AG04450 (cell line): ENCODE data around the gene ZNF350. TPM values are rescaled to one million over a fixed set of nuclear protein-coding genes. Genes with fewer than 3 reads are reported as not detected.
"Not testable (repeated sequence)": the region's sequence is repeated elsewhere in the genome, so short reads cannot be mapped to it uniquely, and the experiment has no call there.

Source experiments
- CTCF ChIA-PET: fragments of 300-600, 350-600 bp; formaldehyde crosslinking; extraction: SDS; loops from one replicate; lab custom pipeline; 2022; ENCODE audit warnings: antibody characterized with exemption, inconsistent platforms; lab: Charles Lee
- POLR2A ChIA-PET: fragments of 350-600 bp; formaldehyde crosslinking; extraction: SDS; loops from one replicate; lab custom pipeline; 2021; ENCODE audit warnings: antibody characterized with exemption, inconsistent platforms; lab: Yijun Ruan, JAX
- DNase-seq: peaks from one replicate; pipeline ENCODE4 v3.0.0-alpha.2; 2011; ENCODE audit warnings: low read depth, low spot score
- H3K27ac ChIP-seq: one replicate; pipeline ENCODE4 v1.5.1; 2012; ENCODE audit warnings: low read depth, low read length, control low read depth
- H3K27me3 ChIP-seq: one replicate; pipeline ENCODE4 v1.6.0; 2012; ENCODE audit warnings: low read length; ENCODE audit not compliant: control insufficient read depth, insufficient read depth
- H3K4me3 ChIP-seq: 2 replicates; pipeline ENCODE4 v1.5.1; 2011; ENCODE audit warnings: mild to moderate bottlenecking, low read depth, low read length, control low read depth
- H3K9me3 ChIP-seq: 2 replicates; pipeline ENCODE4 v1.5.1; 2012; ENCODE audit warnings: low read length; ENCODE audit not compliant: control insufficient read depth, insufficient read depth
- polyA minus RNA-seq: library from RNA; depleted of rRNA, polyadenylated mRNA; stranded (reverse); fragments of >200 nt; gene quantifications from 2 replicates; pipeline ENCODE4 v1.2.3, GENCODE V29; 2011; rRNA and poly(A)+ RNA removed
- polyA plus RNA-seq: library from polyadenylated mRNA; depleted of rRNA; stranded (reverse); fragments of >200 nt; gene quantifications from 2 replicates; pipeline ENCODE4 v1.2.3, GENCODE V29; 2011; rRNA removed
- TF ChIP-seq, protein P1 (sequence below): IDR thresholded peaks from 2 replicates; pipeline ENCODE4 v1.5.1; 2011; ENCODE audit warnings: low read depth, low read length, control low read depth, inconsistent platforms

The ZNF350 gene
- polyA plus RNA-seq (7.6 and 9.4 TPM in 2 replicates), polyA minus RNA-seq (11.9 and 12.9 TPM in 2 replicates)

GRCh38 chr19:51986309-51987291, at the start of gene ZNF350:
TSS of gene ZNF350 (minus strand) at chr19:51986840. CDS start at chr19:51974360, 12,480 bp downstream.
- TF ChIP-seq, protein P1, sequence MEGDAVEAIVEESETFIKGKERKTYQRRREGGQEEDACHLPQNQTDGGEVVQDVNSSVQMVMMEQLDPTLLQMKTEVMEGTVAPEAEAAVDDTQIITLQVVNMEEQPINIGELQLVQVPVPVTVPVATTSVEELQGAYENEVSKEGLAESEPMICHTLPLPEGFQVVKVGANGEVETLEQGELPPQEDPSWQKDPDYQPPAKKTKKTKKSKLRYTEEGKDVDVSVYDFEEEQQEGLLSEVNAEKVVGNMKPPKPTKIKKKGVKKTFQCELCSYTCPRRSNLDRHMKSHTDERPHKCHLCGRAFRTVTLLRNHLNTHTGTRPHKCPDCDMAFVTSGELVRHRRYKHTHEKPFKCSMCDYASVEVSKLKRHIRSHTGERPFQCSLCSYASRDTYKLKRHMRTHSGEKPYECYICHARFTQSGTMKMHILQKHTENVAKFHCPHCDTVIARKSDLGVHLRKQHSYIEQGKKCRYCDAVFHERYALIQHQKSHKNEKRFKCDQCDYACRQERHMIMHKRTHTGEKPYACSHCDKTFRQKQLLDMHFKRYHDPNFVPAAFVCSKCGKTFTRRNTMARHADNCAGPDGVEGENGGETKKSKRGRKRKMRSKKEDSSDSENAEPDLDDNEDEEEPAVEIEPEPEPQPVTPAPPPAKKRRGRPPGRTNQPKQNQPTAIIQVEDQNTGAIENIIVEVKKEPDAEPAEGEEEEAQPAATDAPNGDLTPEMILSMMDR, result no peak
- H3K9me3 ChIP-seq, result peaks cover 50% of the 10 kb centered on the region
- DNase-seq, result peak; percentile 90
- POLR2A ChIA-PET, result no interaction called here
- H3K4me3 ChIP-seq, result peak within 1 kb of the TSS; percentile 96
- H3K27me3 ChIP-seq, result no peaks in the 10 kb centered on the region
- H3K27ac ChIP-seq, result peak within 1 kb of the TSS; percentile 73
- CTCF ChIA-PET, result no interaction called here

DNA sequence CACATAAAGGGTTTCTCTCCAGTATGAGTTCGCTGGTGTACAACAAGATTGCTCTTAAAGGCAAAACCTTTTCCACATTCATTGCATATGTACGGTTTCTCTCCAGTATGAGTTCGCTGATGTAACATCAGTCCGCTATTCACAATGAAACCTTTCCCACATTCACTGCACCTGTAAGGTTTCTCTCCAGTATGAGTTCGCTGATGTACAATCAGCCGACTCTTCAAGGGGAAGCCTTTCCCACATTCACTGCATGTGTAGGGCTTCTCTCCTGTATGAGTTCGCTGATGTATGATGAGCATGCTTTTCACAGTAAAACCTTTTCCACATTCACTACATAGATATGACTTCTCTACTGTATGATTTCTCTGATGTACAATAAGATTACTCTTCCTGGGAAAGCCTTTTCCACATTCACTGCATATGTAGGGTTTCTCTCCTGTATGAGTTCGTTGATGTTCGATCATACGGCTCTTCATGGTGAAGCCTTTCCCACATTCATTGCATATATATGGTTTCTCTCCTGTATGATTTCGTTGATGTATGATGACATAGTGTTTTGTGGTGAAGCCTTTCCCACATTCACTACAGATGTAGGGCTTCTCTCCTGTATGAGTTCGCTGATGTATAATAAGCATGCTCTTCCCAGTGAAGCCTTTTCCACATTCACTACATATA, 47.5 kb upstream of the ZNF350 start:
- no peak for DNase-seq
- ChIA-PET POLR2A (no interaction called here), CTCF (no interaction called here)
- Histone ChIP-seq H3K4me3 (no peak overlapping the region), H3K27me3 (no peaks in the 10 kb centered on the region), H3K9me3 (peaks cover 47% of the 10 kb centered on the region), H3K27ac (no peak overlapping the region)
- TF ChIP-seq, protein P1, result no peak

- ChIA-PET CTCF (no interaction called here), POLR2A (interaction anchor here (0.6 to 1.2 kb wide), 5 partner anchors 20 to 673 kb away, joined by 3 to 6 read pairs (median 4); partner anchors contain the start of gene ZNF432)
- peak overlapping the region; percentile 96 for H3K4me3 ChIP-seq
- TF ChIP-seq, protein P1, result no peak
- peaks cover 25% of the 10 kb centered on the region for H3K9me3 ChIP-seq
- no peaks in the 10 kb centered on the region for H3K27me3 ChIP-seq
- H3K27ac ChIP-seq, result peak overlapping the region; percentile 96
- DNase-seq, result no peak
Measured at GRCh38 chr19:52028780-52029123, 42.1 kb upstream of the ZNF350 start.

GRCh38 chr19:52028027-52028779, 41.6 kb upstream of the ZNF350 start, which contains the start of gene ZNF614:
TSS of gene ZNF614 (minus strand) at chr19:52028379. CDS start at chr19:52025745, 2,634 bp downstream.
- no peak for DNase-seq
- peaks cover 28% of the 10 kb centered on the region for H3K9me3 ChIP-seq
- no peaks in the 10 kb centered on the region for H3K27me3 ChIP-seq
- H3K4me3 ChIP-seq, result peak within 1 kb of the TSS; percentile 96
- ChIA-PET POLR2A (interaction anchor here (0.6 to 1.2 kb wide), 5 partner anchors 21 to 674 kb away, joined by 3 to 6 read pairs (median 4); partner anchors contain the start of gene ZNF432), CTCF (no interaction called here)
- TF ChIP-seq, protein P1, result no peak
- H3K27ac ChIP-seq, result peak within 1 kb of the TSS; percentile 96

GRCh38 chr19:52026255-52026990, 39.8 kb upstream of the ZNF350 start:
- H3K4me3 ChIP-seq, POLR2A ChIA-PET, H3K27ac ChIP-seq, CTCF ChIA-PET, H3K27me3 ChIP-seq, DNase-seq: not testable (repeated sequence)
- H3K9me3 ChIP-seq, result peaks cover 27% of the 10 kb centered on the region

DNA sequence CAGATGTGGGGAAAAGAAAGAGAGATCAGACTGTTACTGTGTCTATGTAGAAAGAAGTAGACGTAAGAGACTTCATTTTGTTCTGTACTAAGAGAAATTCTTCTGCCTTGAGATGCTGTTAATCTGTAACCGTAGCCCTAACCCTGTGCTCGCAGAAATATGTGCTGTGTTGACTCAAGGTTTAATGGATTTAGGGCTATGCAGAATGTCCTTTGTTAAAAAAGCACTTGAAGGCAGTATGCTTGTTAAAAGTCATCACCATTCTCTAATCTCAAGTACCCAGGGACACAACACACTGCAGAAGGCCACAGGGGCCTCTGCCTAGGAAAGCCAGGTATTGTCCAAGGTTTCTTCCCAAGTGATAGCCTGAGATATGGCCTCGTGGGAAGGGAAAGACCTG, 37.8 kb upstream of the ZNF350 start:
- H3K27me3 ChIP-seq, H3K27ac ChIP-seq, POLR2A ChIA-PET, CTCF ChIA-PET, DNase-seq, H3K4me3 ChIP-seq: not testable (repeated sequence)
- peaks cover 30% of the 10 kb centered on the region for H3K9me3 ChIP-seq
